ENCODE measurements around the gene LTBP2.
"Not testable (repeated sequence)": the region's sequence is repeated elsewhere in the genome, so short reads cannot be mapped to it uniquely, and the experiment has no call there.

Gene LTBP2

DNA sequence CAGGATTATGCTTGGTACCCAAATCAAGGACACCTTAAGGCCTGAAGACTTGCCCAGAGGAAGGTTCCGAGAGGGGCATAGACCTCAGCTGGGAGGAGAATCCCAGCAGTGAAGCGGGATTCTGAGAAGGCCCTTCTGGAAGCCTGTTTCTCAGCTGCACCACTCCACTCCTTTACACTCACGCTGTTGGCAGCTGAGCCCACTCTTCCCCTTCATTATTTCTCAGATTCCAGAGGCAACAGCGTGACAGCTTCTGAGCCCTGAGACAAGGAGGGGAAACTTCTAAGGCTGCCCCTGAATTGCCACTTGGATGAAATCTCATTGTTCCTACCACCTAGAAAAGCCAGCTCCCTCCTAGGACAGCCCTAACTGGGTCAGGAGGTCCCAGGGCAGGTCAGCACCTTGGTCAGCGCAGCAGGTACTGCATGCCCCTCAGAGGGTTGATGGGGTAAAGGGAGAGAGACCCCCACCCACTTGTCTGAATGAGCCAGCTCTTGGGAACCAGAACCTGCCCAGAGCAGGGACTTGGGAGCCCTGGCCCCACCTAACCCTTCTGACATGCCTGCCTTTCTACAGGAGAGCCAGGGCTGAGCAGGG is 64.6 kb downstream of the LTBP2 start:
- no peak for DNase-seq

- DNase-seq = no peak
These were observed 65.6 kb downstream of the LTBP2 start for GRCh38 chr14:74546416-74546815.

DNA sequence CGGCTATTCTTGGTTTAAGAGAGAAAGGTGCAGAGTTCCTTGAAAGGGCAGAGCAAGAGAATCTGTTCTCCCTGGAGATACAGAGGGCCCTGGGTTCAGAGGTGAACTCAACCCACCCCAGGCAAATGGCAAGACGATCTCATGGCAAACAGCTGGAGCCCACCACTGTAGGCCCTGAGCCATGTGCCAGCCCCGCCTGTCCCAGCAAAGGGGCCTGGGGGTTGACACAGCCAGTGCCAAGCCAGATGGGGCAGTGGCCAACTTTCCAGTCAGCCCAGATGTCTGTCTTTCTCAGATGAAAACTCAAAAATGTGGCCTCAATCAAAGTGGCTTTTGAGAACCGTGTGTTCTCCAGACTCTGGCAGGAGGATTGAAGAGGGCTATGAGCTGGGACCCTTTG is 66.7 kb downstream of the LTBP2 start:
- no peak for DNase-seq

DNA sequence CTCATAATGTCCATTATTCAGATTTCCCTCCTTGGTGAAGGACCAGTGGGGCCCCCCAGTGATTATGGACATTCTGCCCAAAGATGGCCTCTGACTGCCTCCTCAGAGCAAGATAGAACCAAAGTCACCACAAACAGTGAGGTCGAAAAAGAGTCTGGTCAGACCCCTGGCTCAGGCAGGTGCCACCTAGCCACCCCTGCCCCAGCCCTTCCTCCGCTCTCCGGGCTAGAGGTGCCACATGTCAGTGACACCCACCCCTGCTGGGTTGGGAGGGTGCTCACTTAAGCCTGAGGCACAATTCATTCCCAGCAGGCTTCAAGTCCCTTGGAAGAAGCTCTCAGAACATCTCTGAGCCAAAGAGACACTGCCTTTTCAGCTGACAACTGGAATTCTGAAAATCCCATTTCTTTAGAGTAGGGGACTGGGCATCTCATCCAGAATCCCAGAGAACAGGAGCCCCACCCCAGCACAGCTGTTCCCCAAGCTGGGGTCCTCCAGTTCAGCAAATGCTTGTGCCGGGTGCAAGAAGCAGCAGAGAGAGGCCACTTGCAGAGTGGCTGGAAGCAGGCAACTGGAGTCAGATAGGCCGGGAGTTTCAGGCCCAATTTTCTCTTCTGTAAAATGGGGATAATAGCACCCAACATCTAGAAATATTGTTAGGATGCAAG is 68.1 kb downstream of the LTBP2 start:
- DNase-seq = no peak

DNA sequence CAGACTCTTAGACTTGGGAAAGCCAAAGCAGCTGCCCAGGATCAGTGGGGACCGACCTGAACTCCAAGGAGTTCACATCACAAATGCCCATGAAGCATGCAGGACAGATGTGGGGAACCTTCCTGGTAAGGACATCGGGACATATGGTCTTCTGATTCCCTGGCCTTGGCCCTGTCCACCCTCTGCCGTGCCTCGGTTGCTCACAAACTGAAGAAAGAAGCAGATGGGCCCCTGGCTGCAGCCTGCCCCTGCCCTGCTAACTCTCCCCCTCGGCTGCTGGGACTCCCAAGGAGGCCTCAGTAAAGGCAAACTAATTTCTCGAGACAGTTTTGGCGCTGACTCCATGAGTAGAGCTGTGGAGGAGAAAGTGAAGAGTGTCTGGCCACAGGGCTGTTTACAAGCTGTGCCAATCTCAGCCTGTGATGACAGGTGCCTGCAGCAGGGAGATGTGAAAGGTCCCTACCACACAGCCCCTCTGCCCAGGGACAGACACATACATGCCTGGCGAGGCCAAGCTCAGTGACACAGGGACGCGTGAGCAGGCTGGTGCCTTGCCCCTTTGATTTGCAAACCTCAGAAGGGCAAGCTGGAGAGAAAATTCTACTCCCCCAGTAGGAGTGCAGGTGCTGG is 69.9 kb downstream of the LTBP2 start:
- DNase-seq = no peak

DNA sequence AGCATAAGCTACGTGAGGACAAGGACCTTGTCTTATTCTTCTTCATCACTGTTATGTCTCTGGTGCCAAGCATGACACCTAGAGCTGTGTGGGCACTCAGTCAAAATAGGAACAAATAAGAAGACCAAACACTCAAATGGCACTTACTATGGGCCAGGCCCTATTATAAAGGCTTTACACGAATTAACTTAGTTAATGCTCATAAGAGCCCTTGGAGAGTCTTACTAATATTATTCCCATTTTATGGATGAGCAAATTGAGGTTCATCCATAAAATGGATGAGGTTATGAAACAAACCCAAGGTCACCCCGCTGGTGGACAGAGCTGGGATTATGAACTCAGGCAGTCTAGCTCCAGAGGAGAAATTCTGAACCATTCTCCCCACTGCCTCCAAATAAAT is 70.8 kb downstream of the LTBP2 start:
- DNase-seq = no peak

DNA sequence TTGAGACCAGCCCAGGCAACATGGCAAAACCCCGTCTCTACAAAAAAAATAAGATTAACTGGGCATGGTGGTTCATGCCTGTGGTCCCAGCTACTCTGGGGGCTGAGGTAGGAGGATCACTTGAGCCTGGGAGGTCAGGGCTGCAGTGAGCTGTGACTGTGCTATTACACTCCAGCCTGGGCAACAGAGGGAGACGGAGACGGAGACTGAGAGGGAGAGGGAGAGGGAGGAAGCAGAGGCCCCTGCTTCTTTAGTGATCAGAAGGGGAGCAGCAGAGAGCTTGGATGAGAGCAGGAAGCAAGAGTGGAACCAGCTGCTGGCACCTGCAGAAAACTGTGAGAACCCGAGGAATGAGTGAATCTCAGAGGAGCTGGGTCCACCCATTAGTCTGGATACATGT is 72.5 kb downstream of the LTBP2 start:
- DNase-seq = no peak

DNA sequence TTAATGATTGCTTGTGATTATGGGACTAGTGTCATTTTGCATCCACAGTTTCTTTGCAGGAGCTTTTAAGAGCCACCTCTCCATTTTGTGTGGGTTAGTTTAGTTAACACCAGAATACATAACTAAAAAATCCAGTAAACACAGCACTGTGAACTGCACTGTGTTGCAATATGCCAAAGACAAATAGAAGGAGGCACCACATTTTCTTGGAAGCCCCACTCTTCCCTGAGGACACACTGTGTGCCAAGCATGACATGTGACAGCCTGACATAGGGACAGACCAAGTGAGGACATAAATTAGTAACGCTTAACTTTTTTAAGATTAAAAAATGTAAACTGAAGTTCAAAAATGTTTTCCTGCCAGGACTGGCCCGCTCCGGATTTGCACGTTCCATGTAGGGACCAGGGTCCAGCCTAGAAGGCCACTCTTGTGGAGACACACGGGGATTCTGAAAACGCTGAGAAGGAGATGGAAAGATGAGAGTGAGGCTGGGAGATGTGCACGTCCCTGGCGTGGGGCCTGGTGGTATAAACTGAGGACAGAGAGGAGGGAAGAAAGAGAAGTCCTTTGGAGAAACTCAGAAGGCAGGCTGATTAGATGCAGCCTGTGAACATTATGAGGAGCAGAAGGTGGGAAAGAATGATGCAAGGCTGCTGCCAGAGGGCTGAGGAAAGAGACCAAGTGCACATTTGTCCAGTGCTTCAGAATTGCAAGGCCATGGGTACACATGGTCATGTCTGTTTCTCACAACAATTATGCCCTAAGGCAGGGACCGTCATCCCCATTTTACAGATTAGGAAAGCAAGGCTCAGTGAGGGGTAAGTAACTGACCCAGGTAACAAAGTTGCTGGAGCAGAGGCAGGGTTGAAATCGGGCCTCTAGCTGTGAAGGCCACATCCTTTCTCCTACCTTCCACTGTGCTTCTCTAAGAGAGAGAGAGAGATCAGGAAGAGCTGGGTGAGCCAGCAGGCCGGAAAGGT is 73.3 kb downstream of the LTBP2 start:
- DNase-seq = no peak

- not testable (repeated sequence) for DNase-seq
These were observed 75.7 kb downstream of the LTBP2 start for GRCh38 chr14:74536336-74536735.

GRCh38 chr14:74535756-74536325 is 76.2 kb downstream of the LTBP2 start:
- DNase-seq = no peak

DNA sequence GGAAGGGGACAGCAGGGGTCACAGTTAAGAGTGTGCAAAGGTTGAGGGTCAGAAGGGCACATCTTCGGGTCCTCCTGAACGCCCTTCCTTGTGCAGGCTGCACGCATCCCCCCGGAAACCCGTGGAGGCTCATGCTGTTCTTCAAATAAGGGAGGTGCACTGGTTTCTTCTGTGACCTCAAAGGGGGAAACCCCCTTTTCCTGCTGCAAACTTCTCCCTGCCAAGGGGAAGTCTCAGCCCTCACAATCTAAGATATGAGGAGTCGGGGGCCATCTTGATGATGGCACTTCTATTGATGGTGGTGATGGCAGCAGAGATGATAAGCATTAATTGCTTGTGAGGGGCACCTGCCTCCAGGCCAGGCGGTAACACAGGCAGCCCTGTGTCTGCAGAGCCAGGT is 78.5 kb downstream of the LTBP2 start:
- DNase-seq = no peak

GRCh38 chr14:74532246-74532645 is 79.8 kb downstream of the LTBP2 start:
- DNase-seq = no peak

DNA sequence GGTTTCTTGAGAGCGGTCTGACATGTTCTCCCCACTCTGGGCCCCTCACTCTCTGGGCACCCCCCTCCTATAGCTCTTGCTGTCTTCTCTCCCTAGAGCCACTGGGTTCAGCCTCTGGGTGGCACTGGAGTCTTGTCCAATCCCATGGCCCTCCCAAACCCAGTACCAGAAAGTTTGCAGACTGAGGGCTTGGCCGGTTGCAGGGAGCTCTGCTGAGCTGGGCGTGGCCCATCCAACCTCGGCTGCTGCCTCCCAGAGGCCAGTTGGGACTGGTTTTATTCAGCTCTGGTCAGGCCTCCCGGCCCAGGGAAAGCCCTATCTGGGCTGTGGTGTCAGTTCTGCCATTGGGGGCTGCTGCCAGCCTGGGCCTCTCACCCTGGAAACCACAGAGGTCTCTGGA is 80.6 kb downstream of the LTBP2 start:
- no peak for DNase-seq

GRCh38 chr14:74531006-74531405 is 81.0 kb downstream of the LTBP2 start:
- no peak for DNase-seq

GRCh38 chr14:74528886-74529285 is 83.2 kb downstream of the LTBP2 start:
- DNase-seq = no peak

GRCh38 chr14:74528406-74528805 is 83.6 kb downstream of the LTBP2 start:
- no peak for DNase-seq

DNA sequence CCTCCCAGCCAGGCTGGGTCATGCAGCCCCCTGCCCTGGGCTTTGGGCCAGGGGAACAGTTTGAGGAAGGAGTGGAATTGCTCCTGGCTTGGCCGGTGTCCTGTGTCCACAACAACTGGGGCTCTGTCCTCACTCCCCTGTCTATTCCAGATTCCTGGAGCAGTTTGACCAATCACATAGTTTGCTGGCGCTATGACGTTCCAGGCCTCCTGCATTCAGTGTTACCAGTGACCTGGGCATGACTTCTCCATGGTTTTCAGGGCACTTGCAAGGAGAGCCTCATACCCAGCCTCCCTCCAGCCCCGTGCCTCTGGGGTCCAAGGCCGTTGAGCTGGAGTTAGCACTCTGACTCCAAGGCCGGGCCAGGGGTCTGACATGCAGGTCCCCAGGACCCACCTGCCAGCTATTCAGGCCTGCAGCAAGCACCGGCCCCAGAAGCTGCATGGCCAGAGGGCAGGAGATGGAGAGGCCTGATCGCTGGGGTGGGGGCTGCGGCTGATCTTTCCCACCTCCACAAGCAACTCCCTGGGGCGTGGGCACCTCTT is 84.2 kb downstream of the LTBP2 start:
- DNase-seq = no peak

GRCh38 chr14:74526854-74527585 is 85.0 kb downstream of the LTBP2 start:
- DNase-seq = no peak

- DNase-seq = no peak
These were observed 86.6 kb downstream of the LTBP2 start for GRCh38 chr14:74525361-74525851.

- no peak for DNase-seq
These were observed 87.3 kb downstream of the LTBP2 start for GRCh38 chr14:74524812-74525135.

DNA sequence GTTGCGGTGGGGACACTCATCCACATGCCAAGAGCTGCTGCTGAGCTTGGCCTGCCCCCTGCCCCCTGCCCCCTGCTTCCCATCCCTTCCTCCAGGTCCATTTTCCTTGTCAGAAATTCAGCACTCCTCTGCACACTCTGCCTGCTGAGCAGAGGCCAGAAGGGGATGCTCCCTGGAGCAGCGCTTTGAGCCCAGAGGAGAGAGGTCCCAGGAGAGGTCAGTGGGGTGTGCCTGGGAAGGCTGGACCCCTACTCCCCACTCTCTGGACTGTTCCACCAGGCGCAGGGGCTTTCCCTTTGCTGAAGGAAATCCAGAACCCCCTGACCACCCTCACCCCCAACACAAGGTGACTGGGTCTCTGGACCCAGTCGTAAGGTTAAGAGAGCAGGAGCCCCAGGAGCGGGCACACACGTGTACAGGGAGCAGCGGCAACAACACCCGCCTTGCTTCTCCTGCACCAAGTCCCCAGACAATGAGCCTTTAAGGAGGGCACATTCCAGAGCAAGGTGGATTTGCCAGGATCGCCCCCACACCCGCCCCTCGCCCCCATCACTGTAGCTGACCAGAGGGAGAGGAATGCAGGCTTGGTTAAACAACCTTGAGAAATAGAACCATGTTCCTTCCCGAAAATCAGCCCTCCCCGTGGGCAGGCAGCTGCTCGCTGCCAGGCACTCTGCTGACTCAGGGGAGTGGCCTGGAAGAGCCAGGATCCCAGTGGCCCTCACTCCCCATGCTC is 87.8 kb downstream of the LTBP2 start:
- DNase-seq = no peak

Data from eye (tissue), 1 donor.